Measurements from ENCODE around the gene OLFM1. TPM values are rescaled to one million over a fixed set of nuclear protein-coding genes. Genes with fewer than 3 reads are reported as not detected.

OLFM1 gene
- total RNA-seq, 2 experiments from 2014 or later: not detected

DNA sequence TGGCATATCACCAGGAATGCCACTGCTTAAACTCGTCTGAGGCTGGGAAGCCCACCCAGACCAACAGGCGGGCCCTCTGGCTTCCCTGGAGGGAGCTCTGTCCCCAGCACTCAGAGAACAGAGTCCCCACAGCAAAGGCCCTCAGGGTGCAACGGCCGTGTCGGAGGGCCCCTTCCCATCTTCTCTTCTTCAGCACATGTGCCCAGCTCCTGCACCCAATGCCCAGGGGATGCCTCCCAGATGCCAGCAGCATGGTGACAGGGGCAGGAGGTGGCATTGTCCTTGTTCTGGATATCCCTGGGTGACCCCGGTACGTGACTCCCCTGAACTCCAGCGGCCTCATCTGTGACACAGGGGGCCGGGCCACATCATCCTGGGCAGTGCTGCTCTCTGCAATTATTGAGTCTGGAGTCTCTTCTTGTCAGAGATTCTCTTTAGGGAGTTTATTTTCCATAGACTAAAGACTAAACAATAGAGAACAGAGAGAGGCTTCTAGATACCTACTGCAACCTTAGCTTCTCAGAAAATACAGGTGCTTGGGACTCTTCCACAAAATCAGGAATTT is 13.6 kb upstream of the OLFM1 start:
- Mint-ChIP-seq H3K4me3 (no peak overlapping the region), H3K27me3 (peaks cover 27% of the 10 kb centered on the region), H3K27ac (no peak overlapping the region), H3K4me1 (no peaks in the 10 kb centered on the region), H3K36me3 (ENCODE audit: low read depth) (no peaks in the 10 kb centered on the region), H3K9me3 (ENCODE audit: low read depth) (no peaks in the 10 kb centered on the region)
- ATAC-seq (no peak), DNase-seq (no peak)
- intact Hi-C loops (cut with DNase I, micrococcal nuclease): no loop called here
- ChIA-PET POLR2A (no interaction called here), CTCF (interaction anchor here (0.7 kb wide), 1 partner anchor 337 kb away, joined by 3 read pairs; no protein-coding TSS in a partner anchor)

GRCh38 chr9:135074354-135075233 is 12.9 kb upstream of the OLFM1 start:
- DNase-seq: no peak

GRCh38 chr9:135075234-135076142 is 12.0 kb upstream of the OLFM1 start:
- Mint-ChIP-seq H3K4me3 (no peak overlapping the region), H3K27ac (no peak overlapping the region), H3K4me1 (no peaks in the 10 kb centered on the region), H3K36me3 (ENCODE audit: low read depth) (no peaks in the 10 kb centered on the region), H3K27me3 (peaks cover 26% of the 10 kb centered on the region), H3K9me3 (ENCODE audit: low read depth) (no peaks in the 10 kb centered on the region)
- ChIA-PET CTCF (no interaction called here), POLR2A (no interaction called here)
- ATAC-seq: no peak
- no peak for DNase-seq
- intact Hi-C loops (cut with DNase I, micrococcal nuclease): no loop called here

More at GRCh38 chr9:135074354-135075233, 12.9 kb upstream of the OLFM1 start:
- no peak overlapping the region for H3K4me3 Mint-ChIP-seq
- H3K4me1 Mint-ChIP-seq: no peaks in the 10 kb centered on the region
- H3K27me3 Mint-ChIP-seq: peaks cover 27% of the 10 kb centered on the region
- no peaks in the 10 kb centered on the region for H3K36me3 Mint-ChIP-seq (ENCODE audit: low read depth)
- CTCF ChIA-PET: no interaction called here
- intact Hi-C loops (cut with DNase I, micrococcal nuclease): no loop called here
- POLR2A ChIA-PET: no interaction called here
- no peak overlapping the region for H3K27ac Mint-ChIP-seq
- H3K9me3 Mint-ChIP-seq (ENCODE audit: low read depth): no peaks in the 10 kb centered on the region
- no peak for ATAC-seq

- H3K4me3 Mint-ChIP-seq: no peak overlapping the region
- H3K27me3 Mint-ChIP-seq: peaks cover 26% of the 10 kb centered on the region
- CTCF ChIA-PET: no interaction called here
Observed at GRCh38 chr9:135076143-135076875, 11.2 kb upstream of the OLFM1 start.

DNA sequence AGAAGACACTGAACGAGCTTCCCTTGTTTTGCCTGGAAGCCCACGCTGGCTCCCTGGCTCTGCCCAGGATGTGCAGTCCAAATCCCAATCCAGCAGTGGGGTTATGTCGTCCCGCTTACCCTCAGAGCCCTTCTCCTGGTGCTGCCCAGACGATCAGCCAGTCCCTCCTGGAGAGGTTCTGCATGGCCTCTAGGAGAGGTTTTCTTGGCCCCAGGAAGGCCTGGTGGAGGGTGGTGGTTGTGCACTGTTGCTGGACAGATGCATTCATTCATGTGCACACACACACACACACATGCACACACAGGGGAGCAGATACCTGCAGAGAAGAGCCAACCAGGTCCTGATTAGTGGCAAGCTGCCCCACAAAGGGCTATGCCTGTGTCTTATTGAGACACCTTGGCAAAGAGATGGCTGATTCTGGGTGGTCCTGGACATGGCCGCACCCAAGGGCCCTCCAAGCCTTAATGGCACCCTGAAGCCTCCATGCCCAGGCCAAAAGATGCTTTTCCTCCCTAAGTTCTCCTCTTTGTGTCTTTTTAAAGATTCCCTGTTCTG is 10.5 kb upstream of the OLFM1 start:
- Mint-ChIP-seq H3K36me3 (ENCODE audit: low read depth) (no peaks in the 10 kb centered on the region), H3K27me3 (peaks cover 26% of the 10 kb centered on the region), H3K27ac (no peak overlapping the region), H3K9me3 (ENCODE audit: low read depth) (no peaks in the 10 kb centered on the region), H3K4me1 (no peaks in the 10 kb centered on the region), H3K4me3 (no peak overlapping the region)
- DNase-seq: no peak
- intact Hi-C loops (cut with DNase I, micrococcal nuclease): no loop called here
- CTCF ChIA-PET: no interaction called here
- POLR2A ChIA-PET: no interaction called here
- no peak for ATAC-seq

More at GRCh38 chr9:135076143-135076875, 11.2 kb upstream of the OLFM1 start:
- no peak for DNase-seq
- Mint-ChIP-seq H3K4me1 (no peaks in the 10 kb centered on the region), H3K27ac (no peak overlapping the region), H3K36me3 (ENCODE audit: low read depth) (no peaks in the 10 kb centered on the region), H3K9me3 (ENCODE audit: low read depth) (no peaks in the 10 kb centered on the region)
- intact Hi-C loops (cut with DNase I, micrococcal nuclease): no loop called here
- no peak for ATAC-seq
- POLR2A ChIA-PET: no interaction called here

- DNase-seq (peak; percentile 31), ATAC-seq (no peak)
- intact Hi-C loops (cut with DNase I, micrococcal nuclease): no loop called here
- CTCF ChIA-PET: no interaction called here
- H3K27ac Mint-ChIP-seq: no peak overlapping the region
- no peaks in the 10 kb centered on the region for H3K36me3 Mint-ChIP-seq (ENCODE audit: low read depth)
- POLR2A ChIA-PET: no interaction called here
- H3K4me1 Mint-ChIP-seq: no peaks in the 10 kb centered on the region
- peaks cover 23% of the 10 kb centered on the region for H3K27me3 Mint-ChIP-seq
- H3K4me3 Mint-ChIP-seq: no peak overlapping the region
- H3K9me3 Mint-ChIP-seq (ENCODE audit: low read depth): no peaks in the 10 kb centered on the region
Observed at GRCh38 chr9:135077497-135078200, 9.8 kb upstream of the OLFM1 start.

GRCh38 chr9:135078361-135078821 is 9.1 kb upstream of the OLFM1 start:
- DNase-seq: no peak

GRCh38 chr9:135079018-135079417 is 8.4 kb upstream of the OLFM1 start:
- Mint-ChIP-seq H3K9me3 (ENCODE audit: low read depth) (no peaks in the 10 kb centered on the region), H3K27ac (no peak overlapping the region), H3K27me3 (peaks cover 23% of the 10 kb centered on the region), H3K4me1 (no peaks in the 10 kb centered on the region), H3K4me3 (no peak overlapping the region), H3K36me3 (ENCODE audit: low read depth) (no peaks in the 10 kb centered on the region)
- POLR2A ChIA-PET: no interaction called here
- no peak for DNase-seq
- CTCF ChIA-PET: interaction anchor here (0.5 to 1.4 kb wide), 2 partner anchors 266 to 277 kb away, joined by 3 to 4 read pairs; no protein-coding TSS in a partner anchor
- ATAC-seq: no peak
- intact Hi-C loops (cut with DNase I, micrococcal nuclease): no loop called here

More at GRCh38 chr9:135078361-135078821, 9.1 kb upstream of the OLFM1 start:
- Mint-ChIP-seq H3K4me1 (no peaks in the 10 kb centered on the region), H3K36me3 (ENCODE audit: low read depth) (no peaks in the 10 kb centered on the region), H3K27ac (no peak overlapping the region), H3K9me3 (ENCODE audit: low read depth) (no peaks in the 10 kb centered on the region), H3K4me3 (no peak overlapping the region), H3K27me3 (peaks cover 23% of the 10 kb centered on the region)
- POLR2A ChIA-PET: no interaction called here
- intact Hi-C loops (cut with DNase I, micrococcal nuclease): no loop called here
- CTCF ChIA-PET: interaction anchor here (0.5 kb wide), 1 partner anchor 276 kb away, joined by 3 read pairs; no protein-coding TSS in a partner anchor
- ATAC-seq: no peak

DNA sequence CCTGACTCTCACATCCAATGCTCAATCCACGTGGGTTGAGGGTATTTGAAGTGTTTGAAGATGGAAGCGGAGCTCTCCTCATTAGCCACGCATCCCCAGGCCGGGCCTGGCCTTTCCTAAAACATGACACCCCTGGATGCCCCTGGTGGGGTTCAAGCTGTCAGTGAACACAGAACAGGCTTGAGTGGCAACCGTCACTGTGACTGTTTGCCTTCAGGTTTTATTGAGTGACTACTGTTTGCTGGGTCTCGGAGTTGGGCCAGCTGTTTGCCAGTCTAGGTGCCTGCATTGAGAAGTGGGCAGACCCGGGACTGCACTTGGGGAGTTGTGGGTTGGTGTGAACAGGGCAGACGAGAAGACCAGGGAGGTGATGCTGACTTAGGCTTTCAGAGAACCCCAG is 7.8 kb upstream of the OLFM1 start:
- CTCF ChIA-PET: interaction anchor here (1.4 kb wide), 1 partner anchor 265 kb away, joined by 4 read pairs; no protein-coding TSS in a partner anchor
- ATAC-seq (no peak), DNase-seq (no peak)
- H3K9me3 Mint-ChIP-seq (ENCODE audit: low read depth): no peaks in the 10 kb centered on the region
- H3K27ac Mint-ChIP-seq: no peak overlapping the region
- POLR2A ChIA-PET: no interaction called here
- no peak overlapping the region for H3K4me3 Mint-ChIP-seq
- H3K4me1 Mint-ChIP-seq: no peaks in the 10 kb centered on the region
- intact Hi-C loops (cut with DNase I, micrococcal nuclease): no loop called here
- H3K36me3 Mint-ChIP-seq (ENCODE audit: low read depth): no peaks in the 10 kb centered on the region
- peaks cover 25% of the 10 kb centered on the region for H3K27me3 Mint-ChIP-seq
